GM18511 (cell line): ENCODE results near the gene CTSC.

Experiments used
- ATAC-seq: cut with Tn5 transposase; IDR thresholded peaks from one replicate; pipeline ENCODE4 v1.9.1; 2021; ENCODE audit warnings: mild to moderate bottlenecking, moderate library complexity; ENCODE audit not compliant: unreplicated experiment

Gene CTSC

DNA sequence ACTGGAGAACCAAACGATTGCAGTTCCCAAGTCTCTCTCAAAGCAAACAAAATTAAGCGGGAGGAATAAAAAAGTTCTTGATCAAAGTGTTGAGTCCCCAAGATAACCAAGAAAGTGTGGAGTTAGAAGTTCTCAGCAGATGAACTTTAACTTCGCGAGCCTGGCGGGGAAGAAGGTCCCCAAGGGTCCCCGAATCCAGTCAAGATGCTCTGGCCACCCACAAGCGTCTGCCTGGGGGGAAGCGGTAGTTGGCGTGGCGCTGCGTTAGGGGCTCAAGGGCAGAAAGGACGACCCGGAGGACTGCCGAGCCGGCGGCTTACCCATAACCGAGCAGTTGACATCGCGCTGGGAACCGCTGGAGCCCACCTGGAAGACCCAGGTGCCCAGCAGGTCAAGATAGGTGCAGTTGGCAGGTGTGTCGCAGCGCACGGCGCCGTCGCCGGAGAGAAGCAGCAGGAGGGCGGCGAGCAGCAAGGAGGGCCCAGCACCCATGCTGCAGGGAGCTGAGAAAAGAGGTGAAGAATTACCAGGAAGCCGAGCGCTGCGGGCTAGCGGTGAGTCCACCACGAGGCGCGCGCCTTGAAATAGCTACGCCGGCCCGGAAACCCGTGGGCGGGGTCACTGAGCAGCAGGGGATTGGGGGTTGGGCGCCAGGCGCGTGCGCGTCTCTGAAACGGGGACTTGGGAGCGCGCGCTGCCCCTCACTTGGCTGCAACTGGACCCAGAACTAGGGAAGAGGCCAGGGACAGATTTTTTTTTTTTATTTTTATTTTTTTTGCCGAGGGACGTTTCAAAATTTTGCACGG, at the start of gene CTSC:
Gene CTSC, minus strand, starts transcription at position 556 of the 806 bp plus-strand sequence. Its CDS starts 64 bp downstream, at position 492.
- ATAC-seq, result peak; percentile 87

DNA sequence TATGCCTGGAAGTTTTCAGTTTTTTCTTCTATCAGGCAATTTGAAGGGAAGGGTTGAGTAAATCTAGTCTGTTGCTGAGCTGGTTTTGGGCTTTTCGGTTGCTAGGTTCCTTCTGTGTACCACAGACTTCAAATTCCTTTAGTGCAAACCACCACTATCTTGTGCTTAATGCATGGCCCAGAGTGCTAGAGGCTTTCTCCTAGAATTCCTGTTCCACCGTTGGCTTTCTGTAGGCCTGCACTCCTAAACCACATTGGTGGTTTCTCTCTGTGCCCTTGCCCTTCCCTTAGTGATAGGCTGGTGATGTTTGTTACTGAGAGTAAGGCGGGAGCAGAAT, 47.1 kb upstream of the CTSC start:
- no peak for ATAC-seq

GRCh38 chr11:88384004-88384668, 46.6 kb upstream of the CTSC start:
- no peak for ATAC-seq

DNA sequence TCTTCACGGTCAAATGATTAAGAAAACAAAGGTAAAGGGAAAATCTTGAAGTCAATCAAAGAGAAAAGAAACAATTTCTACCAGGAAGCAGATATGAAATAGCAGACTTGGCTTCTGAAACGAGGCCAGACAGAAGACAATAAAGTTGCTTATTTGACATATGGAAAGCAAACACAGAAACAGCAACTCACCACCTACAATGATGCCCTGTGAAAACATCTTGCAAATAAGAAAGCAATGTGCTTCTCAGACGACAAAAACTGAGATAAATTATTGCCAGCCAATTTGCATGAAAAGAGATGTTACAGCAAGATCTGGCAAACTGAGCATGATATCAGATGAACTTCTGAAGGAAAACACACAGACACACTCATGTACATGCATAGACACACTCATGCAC, 45.9 kb upstream of the CTSC start:
- ATAC-seq, result no peak

DNA sequence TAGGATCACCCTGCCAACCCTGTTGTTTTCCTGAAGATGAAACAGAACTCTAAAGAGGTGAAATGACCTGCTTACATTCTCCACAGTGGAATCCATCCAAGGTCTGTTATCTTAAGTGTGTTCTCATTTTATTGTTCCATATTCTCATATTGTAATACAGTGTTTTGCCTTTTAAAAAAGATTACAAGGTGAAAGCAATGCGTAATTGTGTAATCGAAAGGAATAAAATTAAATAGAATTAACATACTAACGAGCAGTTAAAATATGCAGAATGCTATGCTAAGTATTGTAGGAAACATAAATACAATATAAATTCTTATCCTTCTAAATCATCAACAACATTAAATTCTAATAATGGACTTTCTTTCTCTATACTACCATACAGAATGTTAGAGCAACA, 41.6 kb upstream of the CTSC start:
- ATAC-seq, result no peak

DNA sequence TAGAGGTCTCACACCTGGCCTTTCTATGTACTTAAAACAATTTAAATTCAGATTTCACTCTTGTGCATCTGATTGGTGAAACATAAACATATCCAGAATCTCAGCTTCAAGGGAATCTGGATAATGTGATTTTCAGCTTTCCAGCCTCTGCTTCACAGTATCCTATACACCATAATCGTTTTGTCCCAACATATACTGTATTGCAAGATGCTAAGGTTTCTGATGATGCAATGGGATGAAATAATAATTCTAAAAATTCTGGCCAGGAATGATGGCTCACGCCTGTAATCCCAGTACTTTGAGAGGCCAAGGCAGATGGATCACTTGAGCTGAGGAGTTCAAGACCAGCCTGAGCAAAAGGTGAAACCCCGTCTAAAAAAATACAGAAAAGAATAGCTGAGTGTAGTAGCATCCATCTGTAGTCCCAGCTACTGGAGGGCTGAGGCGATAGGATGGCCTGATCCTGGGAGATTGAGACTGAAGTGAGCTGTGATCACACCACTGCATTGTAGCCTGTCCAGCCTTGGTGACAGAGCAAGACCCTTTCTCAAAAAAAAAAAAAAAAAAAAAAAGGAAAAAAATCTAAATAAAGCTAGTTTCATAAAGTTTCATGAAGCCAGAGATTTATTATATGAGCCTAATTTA, 41.0 kb upstream of the CTSC start:
- ATAC-seq, result no peak

GRCh38 chr11:88377646-88378045, 40.1 kb upstream of the CTSC start:
- ATAC-seq, result no peak

DNA sequence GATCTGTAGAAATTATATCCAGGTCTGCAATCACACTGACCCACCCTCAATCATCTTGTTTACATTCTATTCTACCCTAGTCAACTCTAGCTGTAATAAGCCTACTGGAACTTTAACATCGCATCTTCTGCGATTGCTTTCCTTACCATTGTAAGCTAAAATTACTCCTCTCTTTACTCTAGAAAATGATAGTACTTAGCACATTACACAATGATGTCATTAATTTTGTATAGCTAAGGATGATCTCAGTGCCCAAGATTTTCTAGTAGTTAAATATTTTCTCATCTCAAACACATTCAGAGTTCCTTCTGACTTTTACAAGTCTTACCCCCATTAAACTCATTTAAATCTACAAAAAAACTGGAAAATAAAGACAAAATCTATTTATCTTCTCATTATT, 39.6 kb upstream of the CTSC start:
- no peak for ATAC-seq

DNA sequence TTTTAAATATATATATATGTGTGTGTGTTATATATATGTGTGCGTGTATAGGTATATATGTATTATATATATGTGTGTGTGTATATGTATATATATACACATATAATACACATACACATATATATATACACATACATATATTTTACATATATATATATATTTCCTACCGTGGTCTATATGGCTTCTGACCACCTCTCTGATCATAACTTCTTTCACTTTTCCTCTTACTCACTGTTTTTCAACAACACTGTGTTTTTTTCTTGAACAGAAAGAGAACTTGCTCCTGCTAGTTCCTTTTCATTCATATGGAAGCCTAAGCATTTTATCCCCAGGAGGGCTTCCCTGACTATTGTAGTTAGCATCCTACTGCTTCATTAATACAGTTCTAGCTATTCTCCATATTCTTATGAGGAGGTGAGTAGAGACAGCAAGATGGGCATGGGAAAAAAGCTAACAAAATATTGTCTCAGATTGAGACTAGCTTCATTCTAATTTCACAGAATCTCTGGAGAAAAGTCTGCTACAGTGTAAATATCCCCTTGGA, 38.5 kb upstream of the CTSC start:
- ATAC-seq, result no peak

- no peak for ATAC-seq
Observed at GRCh38 chr11:88370782-88371181, 33.2 kb upstream of the CTSC start.

GRCh38 chr11:88367310-88367709, 29.8 kb upstream of the CTSC start:
- no peak for ATAC-seq

- ATAC-seq, result peak; percentile 34
Observed at GRCh38 chr11:88363648-88364065, 26.1 kb upstream of the CTSC start.

GRCh38 chr11:88363004-88363403, 25.5 kb upstream of the CTSC start:
- ATAC-seq, result no peak

DNA sequence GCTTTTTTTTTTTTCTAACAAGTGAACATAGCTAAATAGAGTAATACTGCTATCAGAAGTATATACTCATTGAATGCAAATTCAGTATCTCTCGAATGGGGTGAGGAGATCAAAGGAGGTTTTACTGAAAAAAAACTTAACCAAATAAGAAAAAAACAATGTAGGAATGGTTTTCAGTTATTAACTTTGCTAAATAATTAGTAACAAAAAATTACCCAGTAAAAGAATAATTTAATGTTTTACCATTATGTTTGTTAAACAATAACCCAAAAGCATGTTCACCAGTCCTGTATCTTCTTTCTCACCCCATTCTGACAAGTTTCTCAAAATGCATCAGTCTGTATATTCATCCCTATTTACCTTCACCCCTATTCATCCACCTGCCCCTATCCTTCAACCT, 22.6 kb upstream of the CTSC start:
- peak; percentile 24 for ATAC-seq

- peak; percentile 72 for ATAC-seq
Observed at GRCh38 chr11:88359541-88359940, 22.0 kb upstream of the CTSC start.

- ATAC-seq, result no peak
Observed at GRCh38 chr11:88359114-88359513, 21.6 kb upstream of the CTSC start.

DNA sequence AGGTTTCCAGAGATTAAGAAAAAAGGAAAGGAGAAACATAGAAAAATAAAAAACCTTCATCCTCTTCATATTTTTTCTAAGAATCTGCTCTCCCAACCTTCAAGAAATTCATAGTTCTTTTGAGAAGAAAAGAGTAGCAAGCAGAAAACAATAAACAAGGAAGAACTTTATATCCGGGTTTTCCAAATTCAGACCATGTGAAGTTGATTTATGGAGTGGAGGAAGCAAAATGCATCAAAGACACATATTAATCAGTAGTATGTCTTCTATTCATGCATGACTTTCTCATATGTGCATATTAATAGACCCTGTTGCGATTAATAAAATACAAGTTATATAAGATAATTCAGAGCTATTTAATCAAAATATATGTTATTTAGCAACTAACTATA, 20.5 kb upstream of the CTSC start:
- ATAC-seq, result no peak

DNA sequence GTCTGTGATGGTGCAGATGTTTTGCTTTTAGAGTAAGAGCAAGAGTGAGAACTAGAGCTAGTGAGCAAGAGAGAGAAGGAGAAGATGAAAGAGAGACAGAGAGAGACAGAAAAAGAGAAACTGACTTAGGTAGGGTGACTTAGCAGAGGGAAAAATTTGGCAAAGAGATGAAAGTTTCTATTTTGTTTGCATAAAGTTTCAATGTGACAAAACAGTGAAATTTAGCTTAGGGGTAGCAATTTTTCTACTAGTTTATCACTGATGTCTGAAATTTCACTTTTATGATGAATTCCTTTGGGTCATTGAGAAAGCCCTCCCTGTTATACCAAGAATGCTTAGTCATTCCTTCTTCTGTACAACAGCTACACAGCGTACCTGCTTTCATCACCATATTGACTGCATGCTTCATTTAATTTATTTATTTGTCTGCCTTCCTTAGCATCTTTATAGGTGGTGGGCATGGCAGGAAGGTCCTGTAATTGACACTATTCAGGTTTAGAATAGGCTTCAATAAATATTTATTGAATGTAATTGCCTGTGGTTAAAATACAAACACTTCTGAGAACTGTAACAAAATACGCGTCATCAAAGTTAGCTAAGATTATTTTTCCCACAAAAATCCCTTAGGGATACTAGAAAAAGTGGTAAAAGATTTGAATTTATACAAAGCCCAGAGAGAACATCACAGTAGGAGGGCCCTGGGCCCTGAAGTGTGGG, 19.9 kb upstream of the CTSC start:
- peak; percentile 54 for ATAC-seq

- no peak for ATAC-seq
Observed at GRCh38 chr11:88355887-88356286, 18.4 kb upstream of the CTSC start.

DNA sequence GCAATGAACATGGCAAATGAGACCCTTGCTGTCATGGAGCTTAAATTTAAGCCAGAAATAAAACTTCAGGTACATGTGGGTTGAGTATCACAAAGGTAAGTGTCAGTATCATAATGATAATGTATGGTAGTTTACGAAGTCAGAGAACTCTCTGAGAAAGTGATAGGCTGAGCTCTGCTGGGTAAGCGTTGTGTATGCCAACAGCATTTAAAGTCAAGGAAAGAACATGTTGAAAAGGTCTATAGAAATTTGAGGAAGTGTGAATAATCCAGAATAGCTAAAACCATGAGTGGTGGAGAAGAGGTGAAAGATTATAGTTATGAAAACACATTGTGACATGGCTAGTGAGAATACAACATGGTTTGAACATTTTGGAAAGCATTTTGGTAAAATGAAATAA, 17.4 kb upstream of the CTSC start:
- ATAC-seq, result peak; percentile 32

DNA sequence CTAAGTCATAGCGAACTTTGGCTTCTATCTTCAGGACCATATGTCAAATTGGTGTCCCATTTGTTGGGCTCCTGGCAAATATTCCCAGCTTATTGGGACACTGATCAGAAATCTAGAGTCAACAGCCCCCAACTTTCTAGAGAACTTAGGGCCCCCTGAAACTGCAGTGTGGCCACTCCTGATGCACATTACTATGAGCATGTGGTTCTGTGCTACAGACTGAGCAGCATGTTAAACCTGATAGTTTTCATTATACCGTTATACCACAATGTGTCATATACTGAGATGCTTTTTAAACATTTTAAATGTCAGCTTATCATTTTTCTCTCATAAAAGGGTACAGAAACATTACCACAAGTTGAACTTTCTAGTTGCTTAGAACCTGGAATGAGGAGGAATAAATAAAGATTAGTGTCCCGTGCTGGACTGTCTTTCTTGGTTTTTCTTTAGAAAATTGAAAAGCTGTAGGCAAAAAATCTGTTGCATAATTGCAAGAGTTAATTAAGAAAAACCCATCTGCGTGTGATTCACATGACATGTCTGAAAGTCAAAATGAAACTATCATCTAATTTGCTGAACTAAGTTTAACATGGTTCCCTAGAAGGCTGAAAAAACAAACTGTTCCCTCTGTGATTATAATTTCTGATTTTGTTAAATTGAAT, 16.4 kb upstream of the CTSC start:
- ATAC-seq, result peak; percentile 41
